Endothelial cell of umbilical vein (primary cell): ENCODE results near the gene PLEKHG2.

ENCODE experiments used
- CTCF ChIP-seq, 2 donors: IDR thresholded peaks; 1 replicate in 1 of 2; 2 replicates in 1 of 2; pipeline ENCODE4 v1.5.1; 2011; ENCODE audit warnings: low read length in 2 of 2, mild to moderate bottlenecking in 2 of 2, moderate library complexity in 2 of 2, control low read depth in 1 of 2, inconsistent platforms in 1 of 2, low read depth in 1 of 2; ENCODE audit not compliant: insufficient read depth in 1 of 2; ENCODE audit errors: extremely low read depth in 1 of 2
- EZH2 ChIP-seq: IDR thresholded peaks from 2 replicates; pipeline ENCODE4 v1.6.1; 2012; ENCODE audit warnings: borderline replicate concordance, low read depth, mild to moderate bottlenecking, moderate library complexity, low read length, inconsistent platforms; ENCODE audit not compliant: severe bottlenecking
- MAX ChIP-seq: IDR thresholded peaks from 2 replicates; pipeline ENCODE4 v1.6.1; 2011; ENCODE audit not compliant: insufficient read depth, insufficient read length
- MYC ChIP-seq: IDR thresholded peaks from one replicate; pipeline ENCODE4 v1.6.1; 2011; ENCODE audit warnings: mild to moderate bottlenecking, low read depth, low read length
- POLR2A ChIP-seq: IDR thresholded peaks from 2 replicates; pipeline ENCODE4 v1.6.1; 2012; ENCODE audit warnings: low read depth, mild to moderate bottlenecking, control low read depth, low read length

GRCh38 chr19:39420769-39421168 lies 8.3 kb downstream of the PLEKHG2 start:
- TF ChIP-seq CTCF (IDR thresholded peaks at IDR 0.05; ENCODE audit: extremely low read depth in 1 of 2, insufficient read depth in 1 of 2, low read depth in 1 of 2, low read length in 2 of 2) (no peak), MAX (no peak), POLR2A (no peak), MYC (no peak), EZH2 (no peak)
